ENCODE data around the gene KRT82.

DNA sequence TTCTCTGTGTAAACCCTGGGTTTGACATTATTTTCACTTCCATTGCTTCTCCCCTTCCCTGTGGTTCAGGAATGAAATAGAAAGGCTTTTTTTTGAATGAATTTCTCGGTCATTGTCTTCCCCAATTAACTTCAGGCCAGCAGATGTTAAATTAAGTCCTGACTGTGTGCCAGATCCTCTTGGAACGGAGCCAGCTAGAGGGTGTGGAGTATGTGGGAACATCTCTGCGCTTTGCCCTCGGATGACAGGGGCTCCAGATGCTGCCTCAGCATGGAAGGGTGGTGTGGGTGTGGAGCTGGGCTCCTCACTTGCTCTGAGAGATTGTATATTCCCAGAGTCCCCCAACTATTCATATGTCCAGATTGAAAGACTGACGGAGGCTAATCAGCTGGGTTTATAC, 51.9 kb downstream of the KRT82 start:
- no peak for TF ChIP-seq CTCF (IDR thresholded peaks at IDR 0.05)
- TF ChIP-seq POLR2A (IDR thresholded peaks at IDR 0.05): no peak

Measured in testis (tissue), 2 donors.